ENCODE measurements around the gene GRAMD2B. TPM values are rescaled to one million over a fixed set of nuclear protein-coding genes. Genes with fewer than 3 reads are reported as not detected.
"Not testable (repeated sequence)": the region's sequence is repeated elsewhere in the genome, so short reads cannot be mapped to it uniquely, and the experiment has no call there.

Gene GRAMD2B
- total RNA-seq (10 to 100 TPM; 19.2 to 99.0 (median 32.2) TPM), polyA plus RNA-seq (10 to 100 TPM; 28.4 to 42.5 TPM)
- long read RNA-seq, donor 1, transcript GRAMD2B-201 (14 exons, 3,175 nt): major isoform, 28 of 73 reads
- long read RNA-seq, donor 1, partial matches to known transcripts: 14 of 73 reads
- long read RNA-seq, donor 1, other reads (novel, unspliced or antisense): 29 of 73 reads
- long read RNA-seq, donor 2: 0 reads
- long read RNA-seq, donor 3, transcript GRAMD2B-219 (13 exons, 2,822 nt): minor isoform, 5 of 67 reads
- long read RNA-seq, donor 3, transcript GRAMD2B-201 (14 exons, 3,175 nt): major isoform, 39 of 67 reads
- long read RNA-seq, donor 3, partial matches to known transcripts: 6 of 67 reads
- long read RNA-seq, donor 3, other reads (novel, unspliced or antisense): 15 of 67 reads

- peak within 1 kb of the TSS; percentile 70 to 87 for H3K27ac ChIP-seq
- peak within 1 kb of the TSS; percentile 79 for H3K4me3 ChIP-seq
- H3K9me3 ChIP-seq: no peaks in the 10 kb centered on the region
- peak; percentile 85 to 89 (median 87) for DNase-seq
- H3K27me3 ChIP-seq: no peaks in the 10 kb centered on the region
- WGBS, 3 donors: 0% methylated on average over 41 to 44 of the region's 44 CpGs
- peaks cover 1% of the 10 kb centered on the region for H3K4me1 ChIP-seq (ENCODE audit: insufficient read depth)
- intact Hi-C loops (cut with DNase I): loop anchor here in 2 of 4 donors (5.0 to 10.0 kb wide), 2 partner anchors 52 to 99 kb away; no protein-coding TSS in a partner anchor
- H3K36me3 ChIP-seq: no peaks in the 10 kb centered on the region
- no peak for TF ChIP-seq EP300 (IDR thresholded peaks at IDR 0.05)
- peak; percentile 89 for TF ChIP-seq POLR2A (IDR thresholded peaks at IDR 0.05)
- TF ChIP-seq CTCF (IDR thresholded peaks at IDR 0.05): no peak
These were observed at the start of gene GRAMD2B for GRCh38 chr5:126422994-126423788. Gene GRAMD2B (plus strand): TSS chr5:126423409. CDS start chr5:126423607, 198 bp downstream.

- no peak overlapping the region for H3K27ac ChIP-seq
- no peaks in the 10 kb centered on the region for H3K9me3 ChIP-seq
- H3K36me3 ChIP-seq: no peaks in the 10 kb centered on the region
- no peaks in the 10 kb centered on the region for H3K27me3 ChIP-seq
- no peak for DNase-seq
- TF ChIP-seq CTCF (IDR thresholded peaks at IDR 0.05) (no peak), POLR2A (IDR thresholded peaks at IDR 0.05) (no peak), EP300 (IDR thresholded peaks at IDR 0.05) (no peak)
- WGBS, 3 donors: 94 to 100% (median 100%) methylated on average over 1 of the region's 1 CpG
- intact Hi-C loops (cut with DNase I): no loop called here
- H3K4me3 ChIP-seq: no peak overlapping the region
- H3K4me1 ChIP-seq (ENCODE audit: insufficient read depth): peaks cover 4% of the 10 kb centered on the region
These were observed 49.1 kb upstream of the GRAMD2B start for GRCh38 chr5:126374109-126374416.

GRCh38 chr5:126376443-126376842, 46.8 kb upstream of the GRAMD2B start:
- H3K27me3 ChIP-seq: no peaks in the 10 kb centered on the region
- H3K4me1 ChIP-seq (ENCODE audit: insufficient read depth): no peaks in the 10 kb centered on the region
- H3K27ac ChIP-seq: no peak overlapping the region
- H3K36me3 ChIP-seq: no peaks in the 10 kb centered on the region
- H3K9me3 ChIP-seq: no peaks in the 10 kb centered on the region
- intact Hi-C loops (cut with DNase I): no loop called here
- DNase-seq: no peak
- H3K4me3 ChIP-seq: no peak overlapping the region
- no peak for TF ChIP-seq EP300 (IDR thresholded peaks at IDR 0.05)
- no peak for TF ChIP-seq POLR2A (IDR thresholded peaks at IDR 0.05)
- no peak for TF ChIP-seq CTCF (IDR thresholded peaks at IDR 0.05)
- WGBS, 3 donors: 70 to 74% (median 71%) methylated on average over 1 of the region's 1 CpG

GRCh38 chr5:126377424-126377823, 45.8 kb upstream of the GRAMD2B start:
- no peak for DNase-seq
- no peaks in the 10 kb centered on the region for H3K9me3 ChIP-seq
- TF ChIP-seq EP300 (IDR thresholded peaks at IDR 0.05): no peak
- TF ChIP-seq POLR2A (IDR thresholded peaks at IDR 0.05): no peak
- no peak for TF ChIP-seq CTCF (IDR thresholded peaks at IDR 0.05)
- no peaks in the 10 kb centered on the region for H3K27me3 ChIP-seq
- intact Hi-C loops (cut with DNase I): no loop called here
- no peaks in the 10 kb centered on the region for H3K36me3 ChIP-seq
- no peaks in the 10 kb centered on the region for H3K4me1 ChIP-seq (ENCODE audit: insufficient read depth)
- H3K4me3 ChIP-seq: no peak overlapping the region
- 36 to 55% (median 49%) methylated on average over 2 of the region's 2 CpGs for WGBS, 3 donors
- H3K27ac ChIP-seq: no peak overlapping the region

GRCh38 chr5:126380316-126380715, 42.9 kb upstream of the GRAMD2B start:
- DNase-seq; H3K27ac ChIP-seq; H3K4me3 ChIP-seq; H3K36me3 ChIP-seq; H3K4me1 ChIP-seq (ENCODE audit: insufficient read depth); intact Hi-C loops (cut with DNase I); H3K9me3 ChIP-seq; H3K27me3 ChIP-seq: not testable (repeated sequence)
- 94 to 98% (median 96%) methylated on average over 2 of the region's 2 CpGs for WGBS, 3 donors
